Fibroblast of lung (primary cell): ENCODE measurements around the gene NBEA. TPM values are rescaled to one million over a fixed set of nuclear protein-coding genes. Genes with fewer than 3 reads are reported as not detected.

ENCODE experiments used
- DNase-seq, 2 donors: peaks; one replicate each; pipeline versions ENCODE4 v3.0.0 to v3.0.0-alpha.2; 2010; ENCODE audit warnings: low read depth in 2 of 2
- H2AFZ ChIP-seq: 2 replicates; pipeline ENCODE4 v1.5.1; 2012; ENCODE audit warnings: low read length, control low read depth, inconsistent platforms
- H3K27ac ChIP-seq: 2 replicates; pipeline ENCODE4 v1.5.1; 2011; ENCODE audit warnings: low read length, control low read depth; ENCODE audit not compliant: insufficient read depth
- H3K27me3 ChIP-seq: 2 replicates; pipeline ENCODE4 v1.5.1; 2011; ENCODE audit warnings: mild to moderate bottlenecking, low read length; ENCODE audit not compliant: control insufficient read depth, insufficient read depth
- H3K36me3 ChIP-seq: 2 replicates; pipeline ENCODE4 v1.5.1; 2011; ENCODE audit warnings: low read length; ENCODE audit not compliant: control insufficient read depth, insufficient read depth
- H3K4me1 ChIP-seq: 2 replicates; pipeline ENCODE4 v1.5.1; 2011; ENCODE audit warnings: low read length; ENCODE audit not compliant: control insufficient read depth, insufficient read depth; ENCODE audit errors: extremely low read depth
- H3K4me2 ChIP-seq: 2 replicates; pipeline ENCODE4 v1.5.1; 2011; ENCODE audit warnings: low read length, control low read depth; ENCODE audit not compliant: insufficient read depth; ENCODE audit errors: extremely low read depth
- H3K4me3 ChIP-seq, 4 experiments: fragments of 200-600 bp in 1 of 4; sonication (generic) in 1 of 4; replicated peaks in 1 of 4; 2 replicates each; pipeline ENCODE4 v1.5.1; 2011 to 2016; ENCODE audit warnings: low read length in 4 of 4, low read depth in 3 of 4, mild to moderate bottlenecking in 3 of 4, control low read depth in 2 of 4, inconsistent platforms in 1 of 4, mixed read lengths in 1 of 4; ENCODE audit not compliant: insufficient read depth in 1 of 4; ENCODE audit errors: control extremely low read depth in 1 of 4
- H3K79me2 ChIP-seq: 2 replicates; pipeline ENCODE4 v1.5.1; 2012; ENCODE audit warnings: mild to moderate bottlenecking, low read length, inconsistent platforms; ENCODE audit not compliant: control insufficient read depth, insufficient read depth
- H3K9ac ChIP-seq: 2 replicates; pipeline ENCODE4 v1.5.1; 2011; ENCODE audit warnings: mild to moderate bottlenecking, low read length, control low read depth; ENCODE audit not compliant: insufficient read depth
- H3K9me3 ChIP-seq: 2 replicates; pipeline ENCODE4 v1.5.1; 2012; ENCODE audit warnings: low read depth, low read length; ENCODE audit not compliant: control insufficient read depth, insufficient read depth
- H4K20me1 ChIP-seq: 2 replicates; pipeline ENCODE4 v1.5.1; 2011; ENCODE audit warnings: low read length; ENCODE audit not compliant: control insufficient read depth, insufficient read depth; ENCODE audit errors: extremely low read depth
- CTCF ChIP-seq, 2 donors: IDR thresholded peaks in 1 of 2; conservative IDR thresholded peaks in 1 of 2; 1 replicate in 1 of 2; 2 replicates in 1 of 2; pipeline ENCODE4 v1.5.1; 2011 to 2012; ENCODE audit warnings: low read length in 2 of 2, control low read depth in 1 of 2, inconsistent platforms in 1 of 2, low read depth in 1 of 2, mild to moderate bottlenecking in 1 of 2
- EZH2 ChIP-seq: IDR thresholded peaks from 2 replicates; pipeline ENCODE4 v1.5.1; 2012; ENCODE audit warnings: low read length, control low read depth, mild to moderate bottlenecking; ENCODE audit errors: missing control alignments
- polyA plus RNA-seq, 2 donors: library from polyadenylated mRNA; depleted of rRNA in 1 of 2; stranded (reverse) in 1 of 2; unstranded in 1 of 2; fragments of >200 nt; gene quantifications; 2 replicates each; pipeline ENCODE4 v1.2.1, GENCODE V29; 2011 to 2012; ENCODE audit warnings: missing spikeins in 1 of 2
- total RNA-seq: library from RNA; depleted of rRNA; stranded (reverse); fragments of >200 nt; gene quantifications from 2 replicates; pipeline ENCODE4 v1.2.1, GENCODE V29; 2014

Gene NBEA
- total and polyA plus RNA-seq, 2 donors (not counting 1 experiment from before 2014, with no cell fraction given) = 3.6 to 7.8 TPM

GRCh38 chr13:34943436-34944273, 1.6 kb downstream of the NBEA start:
- no peaks in the 10 kb centered on the region for H4K20me1 ChIP-seq
- no peaks in the 10 kb centered on the region for H3K79me2 ChIP-seq
- H3K27me3 ChIP-seq = no peaks in the 10 kb centered on the region
- no peak overlapping the region for H3K9ac ChIP-seq
- TF ChIP-seq CTCF (conservative IDR thresholded peaks at IDR 0.05 in 1 of 2, IDR thresholded peaks at IDR 0.05 in 1 of 2; ENCODE audit: low read depth in 1 of 2, low read length in 2 of 2) = no peak
- TF ChIP-seq EZH2 = no peak
- no peaks in the 10 kb centered on the region for H3K36me3 ChIP-seq
- H3K9me3 ChIP-seq = no peaks in the 10 kb centered on the region
- H3K4me1 ChIP-seq = peaks cover 5% of the 10 kb centered on the region
- H3K4me2 ChIP-seq = peak overlapping the region; percentile 53
- H3K4me3 ChIP-seq = peak overlapping the region; percentile 67 to 85 (median 70)
- DNase-seq = no peak
- H2AFZ ChIP-seq = no peak overlapping the region
- no peak overlapping the region for H3K27ac ChIP-seq

- no peaks in the 10 kb centered on the region for H3K27me3 ChIP-seq
- no peak overlapping the region for H2AFZ ChIP-seq
- H3K4me2 ChIP-seq = no peak overlapping the region
Measured at GRCh38 chr13:34944274-34944634, 2.2 kb downstream of the NBEA start.

GRCh38 chr13:34944751-34945150, 2.7 kb downstream of the NBEA start:
- no peak overlapping the region for H3K9ac ChIP-seq
- H3K36me3 ChIP-seq = no peaks in the 10 kb centered on the region
- H3K9me3 ChIP-seq = no peaks in the 10 kb centered on the region
- H3K27ac ChIP-seq = no peak overlapping the region
- H3K79me2 ChIP-seq = no peaks in the 10 kb centered on the region
- no peaks in the 10 kb centered on the region for H3K27me3 ChIP-seq
- no peak for TF ChIP-seq CTCF (conservative IDR thresholded peaks at IDR 0.05 in 1 of 2, IDR thresholded peaks at IDR 0.05 in 1 of 2; ENCODE audit: low read depth in 1 of 2, low read length in 2 of 2)
- TF ChIP-seq EZH2 = no peak
- H4K20me1 ChIP-seq = no peaks in the 10 kb centered on the region
- no peak overlapping the region for H2AFZ ChIP-seq
- H3K4me3 ChIP-seq = no peak overlapping the region
- DNase-seq = no peak
- H3K4me2 ChIP-seq = no peak overlapping the region
- peaks cover 5% of the 10 kb centered on the region for H3K4me1 ChIP-seq

More at GRCh38 chr13:34944274-34944634, 2.2 kb downstream of the NBEA start:
- H3K4me3 ChIP-seq = no peak overlapping the region
- no peak overlapping the region for H3K9ac ChIP-seq
- H3K4me1 ChIP-seq = peaks cover 5% of the 10 kb centered on the region
- H3K79me2 ChIP-seq = no peaks in the 10 kb centered on the region
- DNase-seq = no peak
- no peaks in the 10 kb centered on the region for H3K9me3 ChIP-seq
- TF ChIP-seq CTCF (conservative IDR thresholded peaks at IDR 0.05 in 1 of 2, IDR thresholded peaks at IDR 0.05 in 1 of 2; ENCODE audit: low read depth in 1 of 2, low read length in 2 of 2) = no peak
- no peak for TF ChIP-seq EZH2
- no peaks in the 10 kb centered on the region for H3K36me3 ChIP-seq
- no peak overlapping the region for H3K27ac ChIP-seq
- no peaks in the 10 kb centered on the region for H4K20me1 ChIP-seq
